Astrocyte (in vitro differentiated cells and primary cell): ENCODE results near the gene SSTR4. TPM values are rescaled to one million over a fixed set of nuclear protein-coding genes. Genes with fewer than 3 reads are reported as not detected.

Experiments used
- DNase-seq: peaks from one replicate; pipeline ENCODE4 v3.0.0-alpha.2; 2010; ENCODE audit warnings: low read depth
- FAIRE-seq: peaks from 2 replicates; lab custom pipeline; 2011; peaks lifted over from hg19 to GRCh38; lab: Jason Lieb, UNC
- H2AFZ ChIP-seq: 2 replicates; pipeline ENCODE4 v1.6.0; 2012; ENCODE audit warnings: low read depth, low read length, inconsistent platforms
- H3K27ac ChIP-seq: 2 replicates; pipeline ENCODE4 v1.5.1; 2011; ENCODE audit warnings: low read depth, low read length, inconsistent platforms
- H3K27me3 ChIP-seq: 2 replicates; pipeline ENCODE4 v1.6.0; 2011; ENCODE audit warnings: low read length, inconsistent platforms; ENCODE audit not compliant: insufficient read depth
- H3K36me3 ChIP-seq: 2 replicates; pipeline ENCODE4 v1.5.1; 2011; ENCODE audit warnings: low read length, inconsistent platforms; ENCODE audit not compliant: insufficient read depth
- H3K4me1 ChIP-seq: 2 replicates; pipeline ENCODE4 v1.5.1; 2011; ENCODE audit warnings: low read length, inconsistent platforms; ENCODE audit not compliant: insufficient read depth
- H3K4me2 ChIP-seq: 2 replicates; pipeline ENCODE4 v1.6.0; 2012; ENCODE audit warnings: low read length, inconsistent platforms
- H3K4me3 ChIP-seq: 2 replicates; pipeline ENCODE4 v1.5.1; 2011; ENCODE audit warnings: low read depth, mild to moderate bottlenecking, low read length, inconsistent platforms; ENCODE audit not compliant: insufficient read depth
- H3K79me2 ChIP-seq: 2 replicates; pipeline ENCODE4 v1.6.0; 2012; ENCODE audit warnings: mild to moderate bottlenecking, low read length, inconsistent platforms; ENCODE audit not compliant: insufficient read depth
- H3K9ac ChIP-seq: 2 replicates; pipeline ENCODE4 v1.6.0; 2012; ENCODE audit warnings: mild to moderate bottlenecking, low read length, inconsistent platforms
- H3K9me3 ChIP-seq: 2 replicates; pipeline ENCODE4 v1.5.1; 2012; ENCODE audit warnings: low read depth, mild to moderate bottlenecking, low read length, inconsistent platforms; ENCODE audit not compliant: insufficient read depth
- H4K20me1 ChIP-seq: 2 replicates; pipeline ENCODE4 v1.6.0; 2012; ENCODE audit warnings: low read length, inconsistent platforms; ENCODE audit not compliant: insufficient read depth
- H3K27ac Mint-ChIP-seq: one replicate; pipeline ENCODE4 v1.8.0; 2021; ENCODE audit warnings: mild to moderate bottlenecking, mixed read lengths; ENCODE audit not compliant: unreplicated experiment
- H3K27me3 Mint-ChIP-seq: one replicate; pipeline ENCODE4 v1.8.0; 2021; ENCODE audit warnings: low read depth, mixed read lengths; ENCODE audit not compliant: unreplicated experiment
- H3K36me3 Mint-ChIP-seq: one replicate; pipeline ENCODE4 v1.8.0; 2021; ENCODE audit warnings: low read depth, mixed read lengths; ENCODE audit not compliant: unreplicated experiment
- H3K4me1 Mint-ChIP-seq: one replicate; pipeline ENCODE4 v1.8.0; 2021; ENCODE audit warnings: low read depth, mixed read lengths; ENCODE audit not compliant: unreplicated experiment
- H3K4me3 Mint-ChIP-seq: one replicate; pipeline ENCODE4 v1.8.0; 2021; ENCODE audit warnings: mild to moderate bottlenecking, moderate library complexity, mixed read lengths; ENCODE audit not compliant: unreplicated experiment
- H3K9me3 Mint-ChIP-seq: one replicate; pipeline ENCODE4 v1.8.0; 2021; ENCODE audit warnings: mild to moderate bottlenecking, mixed read lengths; ENCODE audit not compliant: unreplicated experiment
- EZH2 ChIP-seq: IDR thresholded peaks from 2 replicates; pipeline ENCODE4 v1.6.1; 2012; ENCODE audit warnings: mild to moderate bottlenecking, low read length, inconsistent platforms; ENCODE audit not compliant: insufficient read depth
- total RNA-seq: library from RNA; stranded (reverse); gene quantifications from 2 replicates; pipeline ENCODE4 v1.2.1, GENCODE V29; 2021
- TF ChIP-seq, protein P1 (sequence below): IDR thresholded peaks from 2 replicates; pipeline ENCODE4 v1.5.1; 2011; ENCODE audit warnings: low read depth, mild to moderate bottlenecking, inconsistent platforms, low read length, moderate library complexity; ENCODE audit not compliant: insufficient read depth

The SSTR4 gene
- total RNA-seq, 1 donor from 2014 or later, result not detected

DNA sequence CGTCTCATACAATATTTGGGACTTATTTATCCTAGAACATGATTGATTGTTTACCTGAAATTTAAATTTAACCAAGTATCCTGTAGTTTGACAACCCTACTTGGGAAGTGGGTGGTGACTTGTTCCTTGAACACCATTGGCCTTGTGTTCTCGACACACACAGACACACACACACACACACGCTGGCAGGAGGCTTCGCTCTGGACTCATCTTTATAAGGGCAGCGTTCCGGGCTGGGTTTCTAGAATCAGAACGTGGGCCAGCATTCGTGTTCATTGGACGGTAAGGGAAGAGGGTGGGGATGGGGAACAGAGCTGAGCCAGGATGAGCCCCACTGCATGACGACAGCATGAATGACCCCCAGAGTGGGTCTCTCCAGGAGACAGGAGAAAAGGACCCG lies 16.2 kb upstream of the SSTR4 start:
- H3K36me3 Mint-ChIP-seq, result no peaks in the 10 kb centered on the region

GRCh38 chr20:23019403-23019802 lies 15.7 kb upstream of the SSTR4 start:
- H3K4me2 ChIP-seq, result no peak overlapping the region
- H3K4me3 Mint-ChIP-seq, result no peak overlapping the region
- no peak overlapping the region for H2AFZ ChIP-seq
- no peak overlapping the region for H3K27ac ChIP-seq
- H3K4me3 ChIP-seq, result no peak overlapping the region
- no peak for DNase-seq
- H3K36me3 ChIP-seq, result no peaks in the 10 kb centered on the region
- H3K27ac Mint-ChIP-seq, result no peak overlapping the region
- H3K9ac ChIP-seq, result no peak overlapping the region
- no peaks in the 10 kb centered on the region for H3K27me3 ChIP-seq
- H3K27me3 Mint-ChIP-seq, result peaks cover 15% of the 10 kb centered on the region
- H3K36me3 Mint-ChIP-seq, result no peaks in the 10 kb centered on the region
- H3K4me1 ChIP-seq, result no peaks in the 10 kb centered on the region
- H3K9me3 ChIP-seq, result no peaks in the 10 kb centered on the region
- no peaks in the 10 kb centered on the region for H3K79me2 ChIP-seq
- no peaks in the 10 kb centered on the region for H3K9me3 Mint-ChIP-seq
- no peaks in the 10 kb centered on the region for H4K20me1 ChIP-seq
- H3K4me1 Mint-ChIP-seq, result peaks cover 9% of the 10 kb centered on the region
- TF ChIP-seq, protein P1, sequence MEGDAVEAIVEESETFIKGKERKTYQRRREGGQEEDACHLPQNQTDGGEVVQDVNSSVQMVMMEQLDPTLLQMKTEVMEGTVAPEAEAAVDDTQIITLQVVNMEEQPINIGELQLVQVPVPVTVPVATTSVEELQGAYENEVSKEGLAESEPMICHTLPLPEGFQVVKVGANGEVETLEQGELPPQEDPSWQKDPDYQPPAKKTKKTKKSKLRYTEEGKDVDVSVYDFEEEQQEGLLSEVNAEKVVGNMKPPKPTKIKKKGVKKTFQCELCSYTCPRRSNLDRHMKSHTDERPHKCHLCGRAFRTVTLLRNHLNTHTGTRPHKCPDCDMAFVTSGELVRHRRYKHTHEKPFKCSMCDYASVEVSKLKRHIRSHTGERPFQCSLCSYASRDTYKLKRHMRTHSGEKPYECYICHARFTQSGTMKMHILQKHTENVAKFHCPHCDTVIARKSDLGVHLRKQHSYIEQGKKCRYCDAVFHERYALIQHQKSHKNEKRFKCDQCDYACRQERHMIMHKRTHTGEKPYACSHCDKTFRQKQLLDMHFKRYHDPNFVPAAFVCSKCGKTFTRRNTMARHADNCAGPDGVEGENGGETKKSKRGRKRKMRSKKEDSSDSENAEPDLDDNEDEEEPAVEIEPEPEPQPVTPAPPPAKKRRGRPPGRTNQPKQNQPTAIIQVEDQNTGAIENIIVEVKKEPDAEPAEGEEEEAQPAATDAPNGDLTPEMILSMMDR, result no peak
- FAIRE-seq, result no peak

More for the DNA sequence above, 16.2 kb upstream of the SSTR4 start:
- Mint-ChIP-seq H3K4me3 (no peak overlapping the region), H3K27ac (no peak overlapping the region), H3K4me1 (peaks cover 9% of the 10 kb centered on the region), H3K9me3 (no peaks in the 10 kb centered on the region), H3K27me3 (peaks cover 16% of the 10 kb centered on the region)
- no peaks in the 10 kb centered on the region for H4K20me1 ChIP-seq
- H3K9ac ChIP-seq, result no peak overlapping the region
- no peaks in the 10 kb centered on the region for H3K9me3 ChIP-seq
- H3K4me3 ChIP-seq, result no peak overlapping the region
- H3K4me2 ChIP-seq, result no peak overlapping the region
- no peak overlapping the region for H3K27ac ChIP-seq
- H3K27me3 ChIP-seq, result no peaks in the 10 kb centered on the region
- H3K4me1 ChIP-seq, result no peaks in the 10 kb centered on the region
- H3K79me2 ChIP-seq, result no peaks in the 10 kb centered on the region
- DNase-seq (no peak), FAIRE-seq (no peak)
- no peak for TF ChIP-seq EZH2
- TF ChIP-seq, protein P1, result no peak
- no peak overlapping the region for H2AFZ ChIP-seq
- no peaks in the 10 kb centered on the region for H3K36me3 ChIP-seq

GRCh38 chr20:23020230-23021018 lies 14.7 kb upstream of the SSTR4 start:
- H3K27me3 ChIP-seq, result no peaks in the 10 kb centered on the region
- no peaks in the 10 kb centered on the region for H3K79me2 ChIP-seq
- no peaks in the 10 kb centered on the region for H3K4me1 ChIP-seq
- peaks cover 15% of the 10 kb centered on the region for H3K27me3 Mint-ChIP-seq
- TF ChIP-seq EZH2, result no peak
- TF ChIP-seq, protein P1, result no peak
- H3K4me3 Mint-ChIP-seq, result no peak overlapping the region
- H3K27ac Mint-ChIP-seq, result no peak overlapping the region
- no peaks in the 10 kb centered on the region for H3K9me3 Mint-ChIP-seq
- no peak for FAIRE-seq
- H2AFZ ChIP-seq, result no peak overlapping the region
- no peak overlapping the region for H3K4me2 ChIP-seq
- H4K20me1 ChIP-seq, result no peaks in the 10 kb centered on the region
- H3K9me3 ChIP-seq, result no peaks in the 10 kb centered on the region
- H3K4me1 Mint-ChIP-seq, result peaks cover 9% of the 10 kb centered on the region
- no peak overlapping the region for H3K9ac ChIP-seq
- DNase-seq, result no peak
- H3K36me3 Mint-ChIP-seq, result no peaks in the 10 kb centered on the region
- H3K27ac ChIP-seq, result no peak overlapping the region
- H3K36me3 ChIP-seq, result no peaks in the 10 kb centered on the region
- H3K4me3 ChIP-seq, result no peak overlapping the region
